ENCODE results near the gene PYGO1. TPM values are rescaled to one million over a fixed set of nuclear protein-coding genes. Genes with fewer than 3 reads are reported as not detected.
"Not testable (repeated sequence)": the region's sequence is repeated elsewhere in the genome, so short reads cannot be mapped to it uniquely, and the experiment has no call there.

PYGO1 gene
- total RNA-seq, 4 donors from 2014 or later = 7.1 to 38.0 (median 34.3) TPM

DNA sequence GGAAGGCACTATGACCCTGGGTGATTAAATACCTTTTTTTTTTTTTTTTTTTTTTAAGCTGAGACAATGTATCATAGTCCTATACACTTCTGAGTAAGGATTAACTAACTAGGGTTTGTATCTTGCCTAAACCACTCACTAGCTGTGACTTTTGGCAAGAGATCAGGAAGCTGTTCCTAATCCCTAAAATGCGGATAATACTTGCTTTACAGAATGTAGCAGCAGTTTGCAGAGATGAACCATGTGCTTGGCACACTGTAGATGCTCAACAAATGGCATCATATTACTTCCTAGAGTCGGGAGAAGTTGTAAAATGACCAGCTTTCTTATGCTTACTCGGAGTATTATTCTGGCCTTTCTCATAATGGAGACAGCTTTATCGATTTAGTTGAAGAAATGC lies 25.6 kb upstream of the PYGO1 start:
- TF ChIP-seq, protein P1, sequence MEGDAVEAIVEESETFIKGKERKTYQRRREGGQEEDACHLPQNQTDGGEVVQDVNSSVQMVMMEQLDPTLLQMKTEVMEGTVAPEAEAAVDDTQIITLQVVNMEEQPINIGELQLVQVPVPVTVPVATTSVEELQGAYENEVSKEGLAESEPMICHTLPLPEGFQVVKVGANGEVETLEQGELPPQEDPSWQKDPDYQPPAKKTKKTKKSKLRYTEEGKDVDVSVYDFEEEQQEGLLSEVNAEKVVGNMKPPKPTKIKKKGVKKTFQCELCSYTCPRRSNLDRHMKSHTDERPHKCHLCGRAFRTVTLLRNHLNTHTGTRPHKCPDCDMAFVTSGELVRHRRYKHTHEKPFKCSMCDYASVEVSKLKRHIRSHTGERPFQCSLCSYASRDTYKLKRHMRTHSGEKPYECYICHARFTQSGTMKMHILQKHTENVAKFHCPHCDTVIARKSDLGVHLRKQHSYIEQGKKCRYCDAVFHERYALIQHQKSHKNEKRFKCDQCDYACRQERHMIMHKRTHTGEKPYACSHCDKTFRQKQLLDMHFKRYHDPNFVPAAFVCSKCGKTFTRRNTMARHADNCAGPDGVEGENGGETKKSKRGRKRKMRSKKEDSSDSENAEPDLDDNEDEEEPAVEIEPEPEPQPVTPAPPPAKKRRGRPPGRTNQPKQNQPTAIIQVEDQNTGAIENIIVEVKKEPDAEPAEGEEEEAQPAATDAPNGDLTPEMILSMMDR (IDR thresholded peaks at IDR 0.05) = no peak
- TF ChIP-seq POLR2A (IDR thresholded peaks at IDR 0.05) = no peak
- H3K27ac ChIP-seq = no peak overlapping the region
- intact Hi-C loops (cut with DNase I; ENCODE audit: low total_unique reads) = no loop called here

DNA sequence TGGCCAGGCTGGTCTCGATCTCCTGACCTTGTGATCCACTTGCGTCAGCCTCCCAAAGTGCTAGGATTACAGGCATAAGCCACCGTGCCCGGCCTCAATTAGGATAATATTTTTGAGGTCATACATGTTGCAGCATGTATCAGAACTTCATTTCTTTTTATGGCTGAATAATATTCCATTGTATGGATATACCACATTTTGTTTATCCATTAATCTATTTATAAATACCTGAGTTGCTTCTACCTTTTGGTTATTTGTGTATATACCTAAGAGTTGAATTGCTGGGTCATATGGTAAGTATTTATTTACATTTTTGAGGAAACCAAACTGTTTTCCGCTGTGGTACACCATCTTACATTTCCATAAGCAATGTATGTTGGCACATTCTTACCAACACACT lies 18.1 kb upstream of the PYGO1 start:
- H3K27me3 ChIP-seq = no peaks in the 10 kb centered on the region
- H3K9me3 ChIP-seq = no peaks in the 10 kb centered on the region
- H3K4me1 ChIP-seq = no peaks in the 10 kb centered on the region
- TF ChIP-seq, protein P1 (IDR thresholded peaks at IDR 0.05) = no peak
- no peak for TF ChIP-seq POLR2A (IDR thresholded peaks at IDR 0.05)
- H3K36me3 ChIP-seq = no peaks in the 10 kb centered on the region
- intact Hi-C loops (cut with DNase I; ENCODE audit: low total_unique reads) = no loop called here
- H3K4me3 ChIP-seq = no peak overlapping the region
- no peak for DNase-seq
- no peak overlapping the region for H3K27ac ChIP-seq

More for the DNA sequence above, 25.6 kb upstream of the PYGO1 start:
- H3K27me3 ChIP-seq = no peaks in the 10 kb centered on the region
- no peak for DNase-seq
- H3K36me3 ChIP-seq = no peaks in the 10 kb centered on the region
- H3K9me3 ChIP-seq = no peaks in the 10 kb centered on the region
- H3K4me3 ChIP-seq = no peak overlapping the region
- no peaks in the 10 kb centered on the region for H3K4me1 ChIP-seq

DNA sequence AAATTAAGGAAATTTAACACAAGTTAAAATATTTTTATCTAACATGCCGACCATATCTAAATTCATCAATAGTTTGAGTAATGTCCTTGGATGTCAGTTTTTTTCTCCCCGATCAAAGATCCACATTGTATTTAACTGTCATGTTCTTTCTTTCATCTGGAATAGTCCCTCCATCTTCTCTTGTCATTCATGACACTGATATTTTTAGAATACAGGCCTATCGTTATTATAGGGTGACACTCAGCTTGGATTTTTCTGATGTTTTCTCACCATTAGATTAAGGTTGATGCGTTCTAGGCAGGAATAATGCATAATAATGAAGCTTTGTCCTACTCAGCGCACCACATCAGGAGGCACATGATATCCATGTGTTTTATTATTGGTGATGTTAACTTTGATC lies 13.2 kb upstream of the PYGO1 start:
- no peak for TF ChIP-seq POLR2A (IDR thresholded peaks at IDR 0.05)
- TF ChIP-seq, protein P1 (IDR thresholded peaks at IDR 0.05) = no peak
- Histone ChIP-seq H3K36me3 (no peaks in the 10 kb centered on the region), H3K27me3 (no peaks in the 10 kb centered on the region), H3K4me3 (no peak overlapping the region), H3K27ac (no peak overlapping the region), H3K9me3 (no peaks in the 10 kb centered on the region), H3K4me1 (no peaks in the 10 kb centered on the region)
- DNase-seq = no peak
- intact Hi-C loops (cut with DNase I; ENCODE audit: low total_unique reads) = no loop called here

DNA sequence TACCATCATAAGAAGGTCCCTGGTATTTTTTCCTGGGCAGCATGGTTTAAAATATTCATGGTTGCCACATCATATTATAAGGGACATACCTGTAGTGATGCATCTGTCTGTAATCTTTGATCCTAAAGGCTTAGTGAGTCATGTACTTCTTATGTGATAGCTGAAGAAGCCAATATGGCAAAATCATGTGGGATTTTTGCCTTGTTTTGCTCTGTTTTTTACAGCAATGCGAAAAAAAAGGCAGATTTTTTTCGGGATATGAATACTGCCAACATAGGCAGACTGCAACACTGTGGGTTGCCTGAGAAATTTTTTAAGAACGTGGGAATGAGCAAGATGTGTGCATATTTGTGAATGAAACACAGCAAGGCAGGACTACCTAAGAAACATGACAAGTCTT lies 11.3 kb upstream of the PYGO1 start:
- no peaks in the 10 kb centered on the region for H3K27me3 ChIP-seq
- H3K27ac ChIP-seq = no peak overlapping the region
- DNase-seq = no peak
- no peak overlapping the region for H3K4me3 ChIP-seq
- H3K9me3 ChIP-seq = no peaks in the 10 kb centered on the region
- no peaks in the 10 kb centered on the region for H3K4me1 ChIP-seq
- intact Hi-C loops (cut with DNase I; ENCODE audit: low total_unique reads) = no loop called here
- H3K36me3 ChIP-seq = no peaks in the 10 kb centered on the region
- TF ChIP-seq, protein P1 (IDR thresholded peaks at IDR 0.05) = no peak
- no peak for TF ChIP-seq POLR2A (IDR thresholded peaks at IDR 0.05)

DNA sequence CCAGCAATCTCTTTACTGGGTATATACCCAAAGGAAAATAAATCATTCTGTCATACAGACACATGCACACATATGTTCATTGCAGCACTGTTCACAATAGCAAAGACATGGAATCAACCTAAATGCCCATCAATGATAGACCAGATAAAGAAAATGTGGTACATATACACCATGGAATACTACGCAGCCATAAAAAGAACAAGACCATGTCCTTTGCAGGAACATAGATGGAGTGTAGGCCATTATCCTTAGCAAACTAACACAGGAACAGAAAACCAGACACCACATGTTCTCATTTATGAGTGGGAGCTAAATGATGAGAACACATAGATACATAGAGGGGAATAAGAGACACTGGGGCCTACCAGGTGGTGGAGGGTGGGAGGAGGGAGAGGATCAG lies 4.9 kb upstream of the PYGO1 start:
- H3K27me3 ChIP-seq; H3K27ac ChIP-seq; DNase-seq; H3K4me3 ChIP-seq; H3K4me1 ChIP-seq; intact Hi-C loops (cut with DNase I; ENCODE audit: low total_unique reads); H3K36me3 ChIP-seq; H3K9me3 ChIP-seq: not testable (repeated sequence)

DNA sequence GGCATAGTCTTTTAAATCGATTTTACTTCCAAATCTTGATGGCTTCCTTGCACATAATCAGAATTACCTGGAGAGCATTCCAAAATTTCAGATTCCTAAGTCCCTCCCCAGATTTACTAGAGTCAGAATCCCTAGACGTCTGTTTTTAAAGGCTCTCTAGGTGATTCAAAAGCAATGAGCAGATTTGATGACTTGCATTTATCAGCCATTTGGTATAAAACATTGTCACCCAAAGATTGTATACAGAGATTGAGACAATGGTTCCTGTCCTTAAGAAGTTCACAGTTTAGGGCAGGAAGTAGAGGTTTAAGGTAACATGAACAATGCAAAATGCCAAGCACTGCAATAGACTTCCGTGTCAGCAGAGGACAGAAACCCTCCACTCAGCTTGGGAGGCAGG lies 2.6 kb upstream of the PYGO1 start:
- no peaks in the 10 kb centered on the region for H3K9me3 ChIP-seq
- TF ChIP-seq, protein P1 (IDR thresholded peaks at IDR 0.05) = no peak
- no peak for TF ChIP-seq POLR2A (IDR thresholded peaks at IDR 0.05)
- intact Hi-C loops (cut with DNase I; ENCODE audit: low total_unique reads) = no loop called here
- no peak overlapping the region for H3K4me3 ChIP-seq
- H3K27ac ChIP-seq = no peak overlapping the region
- no peaks in the 10 kb centered on the region for H3K4me1 ChIP-seq
- H3K27me3 ChIP-seq = no peaks in the 10 kb centered on the region
- no peaks in the 10 kb centered on the region for H3K36me3 ChIP-seq
- no peak for DNase-seq
